Measurements from ENCODE around the gene SERINC1.

SERINC1 gene

DNA sequence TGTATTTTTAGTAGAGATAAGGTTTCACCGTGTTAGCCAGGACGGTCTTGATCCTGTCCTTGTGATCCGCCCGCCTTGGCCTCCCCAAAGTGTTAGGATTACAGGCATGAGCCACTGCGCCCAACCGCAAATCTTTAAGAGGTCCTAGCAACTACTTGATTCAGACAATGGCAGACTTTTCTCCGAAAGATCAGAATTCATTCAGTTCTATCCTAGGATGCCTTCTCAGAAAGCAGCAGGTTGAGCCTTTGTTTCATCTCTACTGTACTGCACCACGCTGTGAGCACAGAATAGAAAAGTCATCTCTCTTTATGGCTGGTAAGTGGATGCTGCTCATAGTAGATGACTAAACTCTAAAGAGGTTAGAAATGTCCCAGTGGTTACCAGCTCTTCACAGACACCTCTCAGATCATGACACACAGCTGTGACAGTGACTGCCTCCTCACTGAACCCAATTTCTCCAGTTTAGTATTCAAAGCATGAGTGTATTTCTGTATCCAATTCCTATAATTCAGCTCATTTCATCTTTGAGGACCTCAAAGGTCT, 78.2 kb downstream of the SERINC1 start:
- DNase-seq (ENCODE audit: low read depth, low spot score): no peak
